Epithelial cell of proximal tubule (primary cell): ENCODE results near the gene LYSMD2. TPM values are rescaled to one million over a fixed set of nuclear protein-coding genes. Genes with fewer than 3 reads are reported as not detected.
A peak's percentile ranks its signal among the peaks of the same experiment; 100 is the strongest.
"Not testable (repeated sequence)": the region's sequence is repeated elsewhere in the genome, so short reads cannot be mapped to it uniquely, and the experiment has no call there.

Experiments
- DNase-seq: peaks from one replicate; pipeline ENCODE4 v3.0.0-alpha.2; 2011; ENCODE audit warnings: low read depth
- H3K4me3 ChIP-seq: 2 replicates; pipeline ENCODE4 v1.5.1; 2011; ENCODE audit warnings: low read depth, mild to moderate bottlenecking, low read length
- CTCF ChIP-seq: conservative IDR thresholded peaks from 2 replicates; pipeline ENCODE4 v1.5.1; 2012; ENCODE audit warnings: low read depth, mild to moderate bottlenecking, low read length
- total RNA-seq: library from RNA; depleted of rRNA; stranded (reverse); fragments of >200 nt; gene quantifications from 2 replicates; pipeline ENCODE4 v1.2.3, GENCODE V29; 2015

Gene LYSMD2, protein sequence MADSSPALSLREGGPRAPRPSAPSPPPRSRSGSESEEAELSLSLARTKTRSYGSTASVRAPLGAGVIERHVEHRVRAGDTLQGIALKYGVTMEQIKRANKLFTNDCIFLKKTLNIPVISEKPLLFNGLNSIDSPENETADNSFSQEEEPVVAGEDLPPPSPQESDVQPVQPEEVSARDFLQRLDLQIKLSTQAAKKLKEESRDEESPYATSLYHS
- 1.7 and 8.0 TPM in 2 replicates for total RNA-seq

GRCh38 chr15:51737522-51738305 lies at the start of gene LYSMD2:
LYSMD2 (minus strand) TSS chr15:51737655; CDS start chr15:51737622, 33 bp downstream.
- no peak for TF ChIP-seq CTCF
- no peak for DNase-seq
- H3K4me3 ChIP-seq: peak within 1 kb of the TSS; percentile 56

- not testable (repeated sequence) for H3K4me3 ChIP-seq, DNase-seq
Measured at GRCh38 chr15:51787130-51787529, 49.7 kb upstream of the LYSMD2 start.

DNA sequence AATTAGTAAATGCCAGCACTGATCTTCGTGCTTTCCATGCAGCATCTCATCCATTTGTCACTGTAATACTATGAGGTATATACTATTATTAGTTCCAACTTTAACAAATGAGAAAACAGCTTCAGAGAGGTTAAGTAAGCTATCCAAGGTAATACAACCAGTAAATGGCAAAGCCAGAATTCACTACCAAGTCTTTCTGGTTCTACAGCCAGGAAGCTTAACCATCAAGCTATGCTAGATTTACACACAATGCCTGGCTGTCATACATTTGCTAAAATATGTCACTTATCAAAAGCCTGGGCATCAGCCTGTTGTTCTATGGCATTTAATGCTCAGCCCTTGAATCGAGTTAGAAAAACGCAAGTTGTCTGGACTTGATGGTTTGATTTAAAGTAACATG lies 46.5 kb upstream of the LYSMD2 start:
- no peak overlapping the region for H3K4me3 ChIP-seq
- TF ChIP-seq CTCF: no peak
- no peak for DNase-seq

DNA sequence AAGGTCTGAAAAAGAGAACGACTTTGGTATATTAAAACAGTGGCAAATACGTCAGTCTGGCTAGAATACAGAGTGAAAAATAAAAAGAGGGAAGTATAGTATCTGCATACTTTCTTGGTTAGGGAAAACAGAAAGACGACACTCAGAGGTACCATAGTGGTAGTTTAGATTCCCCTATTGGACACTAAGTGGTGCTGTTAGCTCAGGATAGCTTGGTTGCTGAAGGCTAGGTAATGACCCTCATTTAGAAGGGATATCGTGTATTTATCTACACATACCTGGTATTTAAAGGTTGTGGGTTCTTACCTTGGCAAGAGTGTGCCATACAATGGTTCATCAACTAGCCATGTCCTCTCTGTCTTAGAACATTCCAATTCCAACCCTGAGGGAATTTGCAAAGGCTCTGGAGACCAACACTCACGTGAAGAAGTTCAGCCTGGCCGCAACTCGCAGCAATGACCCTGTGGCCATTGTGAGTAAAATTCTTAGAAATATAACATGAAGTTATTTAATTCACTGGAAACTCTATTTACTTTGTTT lies 45.0 kb upstream of the LYSMD2 start:
- DNase-seq: no peak
- peak; percentile 48 for TF ChIP-seq CTCF
- no peak overlapping the region for H3K4me3 ChIP-seq

DNA sequence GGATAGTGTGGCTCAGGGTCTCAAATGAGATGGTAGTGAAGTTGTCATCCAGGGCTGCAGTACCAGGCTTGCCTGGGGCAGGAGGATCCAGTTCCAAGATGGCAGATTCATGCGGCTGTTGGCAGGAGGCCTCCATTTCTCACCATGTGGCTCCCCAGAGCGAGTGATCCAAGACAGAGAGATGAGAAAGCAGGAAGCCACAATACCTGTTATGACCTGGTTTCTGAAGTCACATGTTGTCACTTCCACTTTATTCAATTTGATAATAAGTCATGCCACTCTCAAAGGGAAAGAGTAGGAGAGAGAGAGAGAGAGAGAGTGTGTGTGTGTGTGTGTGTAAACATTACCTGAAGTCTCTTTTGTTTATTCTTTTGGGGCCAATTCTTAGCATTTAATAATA lies 44.1 kb upstream of the LYSMD2 start:
- TF ChIP-seq CTCF: no peak
- no peak overlapping the region for H3K4me3 ChIP-seq
- DNase-seq: no peak

GRCh38 chr15:51780636-51781035 lies 43.2 kb upstream of the LYSMD2 start:
- DNase-seq: no peak
- TF ChIP-seq CTCF: no peak
- H3K4me3 ChIP-seq: no peak overlapping the region

DNA sequence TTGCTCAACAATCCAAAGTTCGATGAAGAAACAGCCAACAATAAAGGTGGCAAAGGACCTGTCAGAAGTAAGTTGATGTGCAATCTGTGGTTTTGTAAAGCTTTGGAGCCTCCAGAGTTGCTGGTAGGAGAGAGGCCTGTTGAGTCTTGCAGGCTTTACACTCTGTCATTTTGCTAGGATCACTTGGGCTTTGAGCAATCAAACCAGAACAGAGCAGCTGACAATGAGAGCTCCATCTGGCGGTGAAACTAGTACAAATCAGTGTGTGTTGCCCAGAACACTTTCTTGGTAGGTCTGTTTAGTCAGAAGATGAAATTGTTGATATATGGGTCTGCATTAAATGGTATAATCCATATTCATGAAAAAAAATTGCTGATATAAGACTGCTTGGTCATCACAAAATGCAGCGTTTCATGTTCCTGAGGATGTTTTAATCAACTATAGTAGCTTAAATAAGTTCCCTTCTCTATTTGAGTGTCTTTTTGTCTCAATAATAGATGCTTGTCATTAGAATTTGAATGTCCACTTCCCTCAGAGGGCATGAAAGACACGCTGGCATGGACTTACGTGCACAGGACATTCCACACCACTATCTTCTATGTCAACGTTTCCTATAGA lies 39.6 kb upstream of the LYSMD2 start:
- no peak overlapping the region for H3K4me3 ChIP-seq
- peak; percentile 45 for DNase-seq
- peak; percentile 86 for TF ChIP-seq CTCF
